A172 (cell line): Measurements from ENCODE around the gene KCNIP3. TPM values are rescaled to one million over a fixed set of nuclear protein-coding genes. Genes with fewer than 3 reads are reported as not detected.

Source experiments
- DNase-seq: peaks from one replicate; pipeline ENCODE4 v3.0.0-alpha.2; 2015; ENCODE audit warnings: low spot score
- total RNA-seq: library from RNA; depleted of rRNA; stranded (reverse); fragments of >200 nt; shearing (Covaris generic); gene quantifications from 2 replicates; pipeline ENCODE4 v1.2.3, GENCODE V29; 2014

The KCNIP3 gene
- total RNA-seq, 1 experiment from 2014 or later, result 3.8 TPM

- no peak for DNase-seq
Measured at GRCh38 chr2:95274291-95275150, 22.6 kb upstream of the KCNIP3 start, which contains the start of gene PROM2. Gene PROM2 (plus strand): TSS chr2:95274449. CDS start chr2:95274586, 137 bp downstream.

DNA sequence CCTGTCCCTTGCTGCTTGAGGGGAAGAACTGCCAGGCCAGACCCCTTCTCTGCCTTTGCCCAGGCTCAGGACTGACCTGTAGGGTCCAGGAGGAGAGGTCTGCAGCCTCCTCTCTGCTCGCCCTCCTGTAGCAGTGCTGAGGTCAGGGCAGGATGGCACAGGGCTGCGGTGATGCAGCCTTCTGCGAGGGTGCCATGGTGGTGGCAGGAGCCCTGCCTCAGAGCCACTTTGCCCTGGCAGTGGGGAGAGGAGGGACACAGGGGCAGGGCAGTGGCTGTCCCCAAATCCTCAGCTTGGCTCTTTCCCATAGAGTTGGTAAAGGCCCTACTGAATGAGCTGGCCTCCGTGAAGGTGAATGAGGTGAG, 22.0 kb upstream of the KCNIP3 start:
- DNase-seq, result no peak

DNA sequence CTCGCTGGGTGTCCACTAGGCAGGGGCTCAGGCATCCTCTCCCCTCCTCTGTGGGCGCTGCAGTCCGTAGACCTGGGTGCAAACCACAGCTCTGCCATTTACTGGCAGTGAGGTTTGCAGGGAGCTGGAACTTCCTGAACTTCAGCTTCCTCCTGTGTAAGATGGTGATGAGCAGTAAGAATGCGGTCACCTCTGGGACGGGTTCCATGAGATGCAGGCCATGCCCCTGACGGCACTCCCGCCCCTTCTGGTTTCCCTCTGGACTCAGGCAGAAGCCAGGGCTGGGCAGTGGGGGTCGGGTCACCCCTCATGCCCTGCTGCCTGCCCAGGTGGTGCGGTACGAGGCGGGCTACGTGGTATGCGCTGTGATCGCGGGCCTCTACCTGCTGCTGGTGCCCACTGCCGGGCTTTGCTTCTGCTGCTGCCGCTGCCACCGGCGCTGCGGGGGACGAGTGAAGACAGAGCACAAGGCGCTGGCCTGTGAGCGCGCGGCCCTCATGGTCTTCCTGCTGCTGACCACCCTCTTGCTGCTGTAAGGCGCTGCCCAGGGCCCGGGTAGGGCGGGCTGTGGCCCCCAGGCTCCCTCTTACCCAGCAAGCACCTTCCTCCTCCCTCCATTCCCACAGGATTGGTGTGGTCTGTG, 21.4 kb upstream of the KCNIP3 start:
- DNase-seq, result no peak

- no peak for DNase-seq
Measured at GRCh38 chr2:95276244-95276887, 20.8 kb upstream of the KCNIP3 start.

GRCh38 chr2:95276888-95277245, 20.3 kb upstream of the KCNIP3 start:
- DNase-seq, result no peak

DNA sequence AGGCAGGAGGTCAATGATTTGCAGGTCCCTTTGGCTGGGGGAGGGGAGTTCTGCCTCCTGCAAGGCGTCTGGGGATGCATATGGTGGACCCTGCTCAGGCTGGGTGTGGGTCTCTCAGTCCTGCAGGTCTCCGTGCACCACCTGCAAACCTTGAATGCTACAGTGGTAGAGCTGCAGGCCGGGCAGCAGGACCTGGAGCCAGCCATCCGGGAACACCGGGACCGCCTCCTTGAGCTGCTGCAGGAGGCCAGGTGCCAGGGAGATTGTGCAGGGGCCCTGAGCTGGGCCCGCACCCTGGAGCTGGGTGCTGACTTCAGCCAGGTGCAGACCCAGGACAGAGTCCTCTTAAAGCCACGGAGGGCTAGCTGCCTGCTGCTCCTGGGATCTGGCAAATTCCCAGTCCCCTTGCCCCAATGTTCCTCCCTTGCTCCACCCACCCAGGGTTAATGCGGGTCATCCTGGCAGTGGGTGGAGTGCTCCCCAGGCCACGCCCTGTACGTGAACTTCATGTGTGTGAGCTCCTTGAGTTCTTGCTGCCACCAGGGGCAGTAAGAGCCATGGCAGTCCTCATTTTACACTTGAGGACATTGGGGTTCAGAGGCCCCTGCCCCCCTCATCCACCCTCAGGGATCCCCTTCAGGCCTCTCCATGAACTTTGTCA, 19.8 kb upstream of the KCNIP3 start:
- DNase-seq, result peak; percentile 44

GRCh38 chr2:95278051-95278471, 19.1 kb upstream of the KCNIP3 start:
- DNase-seq, result peak; percentile 84

DNA sequence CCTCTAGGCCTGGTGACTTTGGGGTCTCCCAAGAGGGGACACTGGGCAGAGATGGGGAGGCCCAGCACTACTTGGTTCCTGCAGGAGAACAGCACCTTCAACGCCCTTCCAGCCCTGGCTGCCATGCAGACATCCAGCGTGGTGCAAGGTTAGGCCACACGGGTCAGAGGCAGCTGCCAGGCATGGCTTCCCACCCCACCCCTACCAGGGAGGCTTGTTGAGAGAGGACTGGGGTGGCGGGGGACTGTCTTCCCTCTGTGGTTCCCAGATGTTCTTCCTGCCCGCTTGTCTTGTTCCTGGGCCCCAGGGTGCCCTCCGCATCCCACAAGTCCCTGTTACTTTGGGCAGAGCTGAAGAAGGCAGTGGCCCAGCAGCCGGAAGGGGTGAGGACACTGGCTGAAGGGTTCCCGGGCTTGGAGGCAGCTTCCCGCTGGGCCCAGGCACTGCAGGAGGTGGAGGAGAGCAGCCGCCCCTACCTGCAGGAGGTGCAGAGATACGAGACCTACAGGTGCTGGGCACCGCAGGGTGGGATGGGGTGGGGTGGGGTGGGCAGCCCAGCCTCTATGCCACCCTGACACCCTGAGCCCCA, 18.4 kb upstream of the KCNIP3 start:
- DNase-seq, result no peak

DNA sequence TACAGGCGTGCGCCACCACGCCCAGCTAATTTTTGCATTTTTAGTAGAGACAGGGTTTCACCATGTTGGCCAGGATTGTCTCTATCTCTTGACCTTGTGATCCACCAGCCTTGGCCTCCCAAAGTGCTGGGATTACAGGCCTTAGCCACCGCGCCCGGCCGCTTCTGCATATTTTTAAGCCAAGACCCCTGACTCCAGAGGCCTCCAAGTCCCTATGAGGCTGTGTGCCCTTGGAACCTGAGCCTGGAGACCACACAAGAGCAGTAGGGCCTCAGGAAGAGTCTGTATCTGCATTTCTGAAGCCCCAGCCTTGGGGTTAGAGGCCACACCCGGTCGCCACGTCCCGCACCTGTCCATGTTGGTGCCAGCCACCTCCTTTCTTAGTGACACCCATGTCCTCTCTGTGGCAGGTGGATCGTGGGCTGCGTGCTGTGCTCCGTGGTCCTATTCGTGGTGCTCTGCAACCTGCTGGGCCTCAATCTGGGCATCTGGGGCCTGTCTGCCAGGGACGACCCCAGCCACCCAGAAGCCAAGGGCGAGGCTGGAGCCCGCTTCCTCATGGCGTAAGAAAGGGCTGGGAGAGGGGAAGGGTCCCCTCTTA, 17.6 kb upstream of the KCNIP3 start:
- no peak for DNase-seq

GRCh38 chr2:95281071-95281470, 16.1 kb upstream of the KCNIP3 start:
- DNase-seq, result no peak

GRCh38 chr2:95281786-95282185, 15.4 kb upstream of the KCNIP3 start:
- DNase-seq, result no peak

DNA sequence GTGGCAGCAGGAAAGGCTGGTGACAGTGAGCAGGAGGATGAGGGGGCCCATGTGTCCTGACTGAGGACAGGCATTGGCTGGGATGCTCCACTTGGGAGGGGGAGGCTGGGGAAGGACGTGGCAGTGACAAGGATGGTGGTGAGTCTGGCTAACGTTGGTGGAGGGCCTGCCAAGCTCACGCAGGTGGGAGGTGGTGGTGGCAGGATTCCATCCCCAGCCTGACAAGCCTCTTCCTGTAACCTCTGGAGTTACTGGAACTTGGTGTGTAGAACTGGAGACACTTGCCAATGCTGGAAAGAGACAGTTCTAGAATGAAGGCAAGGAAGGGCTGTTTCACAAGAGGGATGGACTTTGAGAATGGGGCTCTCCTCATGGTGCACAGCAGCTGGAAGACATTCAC, 14.7 kb upstream of the KCNIP3 start:
- DNase-seq, result no peak

GRCh38 chr2:95283562-95283961, 13.6 kb upstream of the KCNIP3 start:
- DNase-seq, result no peak

DNA sequence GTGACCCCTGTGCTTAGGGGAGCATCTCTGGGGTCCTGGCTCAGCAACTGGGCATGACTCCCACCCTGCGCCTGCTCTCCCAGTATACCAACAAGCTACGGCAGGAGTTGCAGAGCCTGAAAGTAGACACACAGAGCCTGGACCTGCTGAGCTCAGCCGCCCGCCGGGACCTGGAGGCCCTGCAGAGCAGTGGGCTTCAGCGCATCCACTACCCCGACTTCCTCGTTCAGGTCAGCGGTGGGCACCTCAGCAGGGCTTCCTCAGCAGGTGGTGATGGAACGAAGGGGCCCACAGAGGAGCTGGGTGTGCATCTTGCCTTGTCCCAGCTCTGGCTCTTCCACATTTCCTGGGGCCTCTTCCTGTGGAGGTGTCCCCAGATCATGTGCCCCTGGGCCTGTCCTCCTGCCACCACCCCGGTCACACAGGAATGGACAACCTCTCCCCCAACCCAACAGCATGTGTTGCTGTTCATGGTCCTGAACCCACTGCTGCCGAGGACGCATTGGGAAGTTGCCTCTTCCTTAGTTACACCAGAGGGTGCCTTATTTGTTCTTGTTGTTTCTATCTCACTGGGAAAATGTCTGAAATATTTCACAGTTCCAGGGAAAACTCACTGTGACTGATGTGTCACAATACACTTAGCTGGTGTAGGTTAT, 12.1 kb upstream of the KCNIP3 start:
- no peak for DNase-seq

- DNase-seq, result no peak
Measured at GRCh38 chr2:95285542-95285932, 11.6 kb upstream of the KCNIP3 start.

DNA sequence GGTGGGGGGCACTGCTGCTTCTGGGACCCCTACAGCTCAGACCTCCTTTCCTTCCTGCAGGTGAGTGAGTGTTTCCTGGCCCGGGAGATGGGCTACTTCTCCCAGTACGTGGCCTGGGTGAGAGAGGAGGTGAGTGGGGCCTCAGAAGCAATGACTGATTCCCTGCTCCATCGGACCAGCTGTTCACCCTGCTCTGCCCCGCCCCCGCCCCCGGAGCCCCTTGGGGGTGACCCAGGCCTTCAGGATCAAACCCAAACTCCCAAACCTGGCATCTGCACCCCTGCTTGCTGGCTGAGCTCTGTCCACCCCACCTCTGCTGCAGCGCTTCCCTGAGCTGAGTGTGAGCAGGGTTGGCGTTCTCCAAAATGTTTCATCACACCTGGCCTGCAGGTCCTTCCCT, 9.8 kb upstream of the KCNIP3 start:
- no peak for DNase-seq

DNA sequence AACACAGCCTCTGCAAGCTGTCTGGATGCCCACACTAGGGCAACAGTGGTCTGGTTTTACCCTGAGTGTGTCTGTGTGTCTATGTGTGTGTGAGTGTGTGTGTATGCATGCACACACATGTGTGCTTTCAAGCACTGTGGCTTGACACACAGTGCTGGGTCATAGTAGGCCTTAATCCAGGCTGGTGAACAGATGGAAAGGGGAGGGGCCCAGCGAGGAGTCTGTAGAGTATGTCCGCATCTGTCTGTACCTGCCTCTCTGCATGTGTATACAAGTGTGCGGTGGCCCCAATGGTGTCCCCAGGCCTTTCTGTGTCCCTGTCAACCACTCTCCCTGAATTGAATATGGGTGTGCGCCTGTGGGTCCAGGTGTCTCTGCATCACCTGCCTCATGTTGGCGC, 9.3 kb upstream of the KCNIP3 start:
- no peak for DNase-seq

GRCh38 chr2:95289253-95289652, 7.9 kb upstream of the KCNIP3 start:
- DNase-seq, result no peak

- no peak for DNase-seq
Measured at GRCh38 chr2:95291222-95291621, 5.9 kb upstream of the KCNIP3 start.

- DNase-seq, result peak; percentile 44
Measured at GRCh38 chr2:95292623-95293260, 4.4 kb upstream of the KCNIP3 start.
